Epithelial cell of esophagus (primary cell): ENCODE measurements around the gene FRRS1.
A peak's percentile ranks its signal among the peaks of the same experiment; 100 is the strongest.

Source experiments
- DNase-seq: peaks from one replicate; pipeline ENCODE4 v3.0.0; 2010; ENCODE audit warnings: low read depth
- H3K4me3 ChIP-seq: 2 replicates; pipeline ENCODE4 v1.5.1; 2011; ENCODE audit warnings: mild to moderate bottlenecking, low read length, control low read depth
- CTCF ChIP-seq: IDR thresholded peaks from 2 replicates; pipeline ENCODE4 v1.5.1; 2011; ENCODE audit warnings: low read depth, mild to moderate bottlenecking, low read length, control low read depth, inconsistent platforms; ENCODE audit not compliant: insufficient read depth; ENCODE audit errors: missing control alignments

Gene FRRS1

GRCh38 chr1:99705385-99705784 is 61.0 kb downstream of the FRRS1 start:
- TF ChIP-seq CTCF, result no peak
- H3K4me3 ChIP-seq, result no peak overlapping the region
- no peak for DNase-seq

- no peak for DNase-seq
- no peak for TF ChIP-seq CTCF
- no peak overlapping the region for H3K4me3 ChIP-seq
These were observed 62.0 kb downstream of the FRRS1 start for GRCh38 chr1:99704356-99704816.

- TF ChIP-seq CTCF, result no peak
- DNase-seq, result no peak
- H3K4me3 ChIP-seq, result no peak overlapping the region
These were observed 64.2 kb downstream of the FRRS1 start for GRCh38 chr1:99702221-99702620.

- TF ChIP-seq CTCF, result no peak
- H3K4me3 ChIP-seq, result no peak overlapping the region
- no peak for DNase-seq
These were observed 66.4 kb downstream of the FRRS1 start for GRCh38 chr1:99700020-99700419.

- no peak overlapping the region for H3K4me3 ChIP-seq
- no peak for DNase-seq
- TF ChIP-seq CTCF, result no peak
These were observed 68.9 kb downstream of the FRRS1 start for GRCh38 chr1:99697580-99697979.

GRCh38 chr1:99696616-99697015 is 69.8 kb downstream of the FRRS1 start:
- no peak for TF ChIP-seq CTCF

GRCh38 chr1:99691175-99691574 is 75.3 kb downstream of the FRRS1 start:
- peak; percentile 9 for DNase-seq
- no peak overlapping the region for H3K4me3 ChIP-seq
- no peak for TF ChIP-seq CTCF

More at GRCh38 chr1:99696616-99697015, 69.8 kb downstream of the FRRS1 start:
- no peak for DNase-seq
- no peak overlapping the region for H3K4me3 ChIP-seq
